ENCODE data around the gene INTS1. TPM values are rescaled to one million over a fixed set of nuclear protein-coding genes. Genes with fewer than 3 reads are reported as not detected.
A peak's percentile ranks its signal among the peaks of the same experiment; 100 is the strongest.

The INTS1 gene
- total and polyA plus RNA-seq, 2 of the 4 experiments (the other 2 are of a cell fraction) = 9.3 to 40.1 TPM

DNA sequence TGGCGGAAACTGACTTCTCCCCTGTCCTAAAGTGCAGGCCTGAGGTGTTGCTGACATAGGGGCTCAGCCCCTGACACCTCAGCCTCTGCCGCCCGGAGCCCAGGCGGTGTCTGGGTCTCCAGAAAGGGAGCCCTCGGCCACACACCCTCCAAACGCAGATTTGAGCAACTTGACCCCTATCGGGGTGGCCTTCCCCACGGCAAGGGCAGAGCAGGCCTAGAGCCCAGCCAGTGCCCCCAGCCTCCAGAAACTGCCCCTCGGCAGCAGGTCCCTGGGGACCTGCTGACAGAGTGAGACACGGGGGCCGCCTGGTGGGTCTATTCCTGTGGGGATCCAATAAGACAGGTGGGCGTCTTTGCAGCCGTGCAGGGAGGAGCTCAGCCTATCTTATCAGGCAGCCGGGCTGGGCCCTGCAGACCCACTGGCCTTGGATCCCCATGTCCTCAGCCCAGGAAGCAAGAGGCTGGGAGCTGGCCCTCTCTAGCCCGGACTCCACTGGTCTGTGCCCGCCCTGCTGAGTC, 40.8 kb upstream of the INTS1 start:
- dilution Hi-C loops (cut with HindIII; ENCODE audit: low sequenced_read_pairs, unreplicated experiment) (no loop called here), intact Hi-C loops (cut with micrococcal nuclease) (no loop called here), in situ Hi-C loops (cut with MboI; ENCODE audit: low sequenced_read_pairs) (no loop called here)
- no TSS peak for BruUV-seq (replicated peaks)
- Histone ChIP-seq H3K36me3 (ENCODE audit: control insufficient read depth, insufficient read depth, low read length) (peaks cover 39% of the 10 kb centered on the region), H3K4me1 (ENCODE audit: control insufficient read depth, insufficient read depth, low read length) (no peaks in the 10 kb centered on the region), H3K4me3 (ENCODE audit: insufficient read depth, low read depth, low read length) (no peak overlapping the region), H3K9me1 (ENCODE audit: insufficient read depth, low read length) (no peaks in the 10 kb centered on the region; the same call in 1 of the 2 replicates), H3K14ac (replicated peaks; ENCODE audit: low read depth, low read length) (no peak overlapping the region), H2BK15ac (ENCODE audit: low read depth, low read length) (no peak overlapping the region), H3K27ac (ENCODE audit: insufficient read depth, low read length) (no peak overlapping the region), H4K5ac (ENCODE audit: low read depth, low read length) (no peak overlapping the region), H2BK5ac (ENCODE audit: low read depth, low read length, poor library complexity, severe bottlenecking) (no peak overlapping the region), H3K4me2 (ENCODE audit: low read depth, low read length) (no peak overlapping the region), H4K8ac (ENCODE audit: low read depth in 2 of 2, low read length in 2 of 2) (no peak overlapping the region), H2AK5ac (ENCODE audit: low read depth, low read length) (no peak overlapping the region), H3K9me3 (ENCODE audit: control insufficient read depth, insufficient read depth, low read length) (no peaks in the 10 kb centered on the region), H2AFZ (replicated peaks; ENCODE audit: low read length, poor library complexity) (no peak overlapping the region), H3K4ac (ENCODE audit: low read depth, low read length) (no peak overlapping the region), H3K27me3 (ENCODE audit: control insufficient read depth, insufficient read depth, low read length) (no peaks in the 10 kb centered on the region), H4K91ac (ENCODE audit: insufficient read depth, low read depth, low read length) (no peak overlapping the region), H2BK20ac (ENCODE audit: low read depth, low read length) (no peak overlapping the region), H3K18ac (ENCODE audit: low read depth, low read length) (no peak overlapping the region), H3K23ac (ENCODE audit: low read depth, low read length) (no peak overlapping the region), H3K56ac (ENCODE audit: extremely low read depth, insufficient read depth, low read length) (no peak overlapping the region), H4K20me1 (ENCODE audit: insufficient read depth, low read length) (peaks cover 13% of the 10 kb centered on the region), H2BK120ac (ENCODE audit: low read depth, low read length) (no peak overlapping the region), H3K9ac (ENCODE audit: low read depth, low read length) (no peak overlapping the region), H2AK9ac (replicated peaks; ENCODE audit: low read depth, low read length, poor library complexity) (no peak overlapping the region), H3K79me1 (ENCODE audit: low read depth in 1 of 2, low read length in 2 of 2) (peaks cover 0 to 26% of the 10 kb centered on the region in 2 experiments; a peak in 3 of 4 replicates)
- WGBS, 2 experiments (ENCODE audit: extremely low coverage in 2 of 2, insufficient read length in 1 of 2) = 87% methylated on average over 6 of the region's 16 CpGs; no CpG with 5 or more reads in 1 of the 2 experiments
- DNase-seq = no peak
- ChIA-PET CTCF (no interaction called here), POLR2A (ENCODE audit: unreplicated experiment) (no interaction called here)
- ATAC-seq (ENCODE audit: low read depth) = no peak
- peak; percentile 3 for TF ChIP-seq POLR2A (IDR thresholded peaks at IDR 0.05; ENCODE audit: low read depth, low read length)
- no peak for TF ChIP-seq RCOR1 (IDR thresholded peaks at IDR 0.05; ENCODE audit: insufficient replicate concordance, low read length)

All from IMR-90 (cell line).